GM18498 (cell line): ENCODE results near the gene KLHL41.
"Not testable (repeated sequence)": the region's sequence is repeated elsewhere in the genome, so short reads cannot be mapped to it uniquely, and the experiment has no call there.

Experiments used
- ATAC-seq: cut with Tn5 transposase; IDR thresholded peaks from one replicate; pipeline ENCODE4 v1.9.1; 2021; ENCODE audit warnings: mild to moderate bottlenecking, moderate library complexity; ENCODE audit not compliant: unreplicated experiment

KLHL41 gene

DNA sequence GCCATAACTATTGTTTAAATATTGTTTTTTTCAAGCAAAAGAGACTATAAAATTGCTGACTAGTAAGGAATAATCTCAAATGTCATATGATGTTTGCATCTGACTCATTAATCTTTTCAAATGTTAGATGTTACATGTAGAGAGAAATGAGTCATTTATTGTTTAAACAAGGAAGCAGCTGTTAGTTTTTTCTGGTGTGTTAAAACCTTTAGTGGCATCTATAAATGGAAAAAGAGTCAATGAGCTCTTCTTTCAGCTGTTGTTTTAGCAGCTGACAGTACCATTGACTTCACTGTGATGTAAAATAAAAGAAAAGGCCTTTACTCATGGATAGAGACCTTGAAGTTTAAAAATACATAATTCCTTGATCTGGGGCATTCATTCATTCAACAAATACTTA, 1.8 kb upstream of the KLHL41 start:
- ATAC-seq: no peak

DNA sequence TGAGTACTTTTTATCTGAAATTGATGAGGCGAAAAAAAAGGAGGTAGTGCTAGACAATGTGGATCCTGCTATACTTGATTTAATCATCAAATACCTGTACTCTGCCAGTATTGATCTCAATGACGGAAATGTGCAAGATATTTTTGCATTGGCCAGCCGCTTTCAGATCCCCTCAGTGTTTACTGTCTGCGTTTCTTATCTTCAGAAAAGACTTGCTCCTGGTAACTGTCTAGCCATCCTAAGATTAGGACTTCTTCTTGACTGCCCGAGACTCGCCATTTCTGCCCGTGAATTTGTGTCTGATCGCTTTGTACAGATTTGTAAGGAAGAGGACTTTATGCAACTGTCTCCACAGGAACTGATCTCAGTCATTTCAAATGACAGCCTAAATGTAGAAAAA, 453 bp downstream of the KLHL41 start:
- ATAC-seq: no peak

DNA sequence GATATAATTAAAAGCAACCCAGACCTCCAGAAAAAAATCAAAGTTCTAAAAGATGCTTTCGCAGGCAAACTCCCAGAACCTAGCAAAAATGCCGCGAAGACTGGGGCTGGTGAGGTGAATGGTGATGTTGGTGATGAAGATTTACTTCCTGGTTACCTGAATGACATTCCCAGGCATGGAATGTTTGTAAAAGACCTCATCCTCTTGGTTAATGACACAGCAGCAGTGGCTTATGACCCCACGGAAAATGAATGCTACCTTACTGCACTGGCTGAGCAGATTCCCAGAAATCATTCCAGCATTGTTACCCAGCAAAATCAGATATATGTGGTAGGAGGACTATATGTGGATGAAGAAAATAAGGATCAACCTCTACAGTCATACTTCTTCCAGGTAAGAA, 994 bp downstream of the KLHL41 start:
- no peak for ATAC-seq

DNA sequence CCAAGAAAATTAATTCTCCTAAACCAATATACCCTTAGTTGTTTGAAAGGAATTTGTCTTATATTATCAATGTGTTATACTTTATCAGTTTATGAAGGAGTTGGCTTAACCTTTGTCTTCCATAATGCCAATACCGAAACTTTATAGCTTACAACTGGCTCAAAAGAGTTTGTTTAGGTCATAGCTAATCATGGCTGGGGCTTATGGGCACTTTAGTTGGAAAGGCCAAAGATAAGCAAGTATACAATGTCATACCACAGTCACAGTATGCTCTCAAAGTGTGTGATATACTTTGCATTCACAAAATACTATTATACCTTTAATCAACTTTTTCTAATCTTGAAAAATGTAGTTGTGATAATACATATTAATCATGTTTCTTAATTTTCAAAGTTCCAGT, 2.3 kb downstream of the KLHL41 start:
- no peak for ATAC-seq

DNA sequence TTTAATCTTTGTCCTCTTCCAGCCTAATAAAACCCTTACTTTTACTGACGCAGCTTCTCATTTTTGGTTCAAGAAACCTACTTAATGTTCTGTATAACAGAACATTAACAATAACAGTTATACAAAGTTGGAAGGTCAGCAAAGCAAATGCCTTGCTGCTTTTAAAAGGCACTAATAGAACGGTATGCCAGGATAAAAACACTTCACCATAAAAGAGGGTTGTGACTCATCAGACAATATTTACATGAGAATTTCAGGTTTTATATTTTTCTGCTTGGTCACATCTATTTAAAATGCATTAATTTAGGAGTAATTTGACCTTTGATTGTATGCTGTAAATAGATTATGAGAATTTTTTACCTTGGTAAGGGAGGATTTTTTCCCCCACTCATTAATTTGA, 3.0 kb downstream of the KLHL41 start:
- ATAC-seq: no peak

DNA sequence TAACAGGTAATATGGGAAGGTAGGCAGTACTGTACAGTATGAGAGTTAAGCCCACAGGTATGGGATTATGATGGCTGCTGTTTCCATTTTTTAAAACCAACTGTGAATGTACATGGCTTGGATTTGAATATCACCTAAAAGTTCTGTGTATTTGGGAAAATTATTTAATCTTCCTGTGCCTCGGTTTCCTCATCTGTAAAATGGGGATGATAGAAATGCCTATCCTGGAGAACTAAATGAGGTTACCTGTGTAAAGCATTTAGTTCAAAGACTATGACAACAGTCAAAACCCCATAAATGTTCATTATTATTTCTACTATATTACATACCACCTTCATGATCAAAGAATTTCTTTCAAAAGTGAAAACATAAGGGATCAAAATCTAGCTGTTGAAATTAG, 3.6 kb downstream of the KLHL41 start:
- ATAC-seq: no peak

DNA sequence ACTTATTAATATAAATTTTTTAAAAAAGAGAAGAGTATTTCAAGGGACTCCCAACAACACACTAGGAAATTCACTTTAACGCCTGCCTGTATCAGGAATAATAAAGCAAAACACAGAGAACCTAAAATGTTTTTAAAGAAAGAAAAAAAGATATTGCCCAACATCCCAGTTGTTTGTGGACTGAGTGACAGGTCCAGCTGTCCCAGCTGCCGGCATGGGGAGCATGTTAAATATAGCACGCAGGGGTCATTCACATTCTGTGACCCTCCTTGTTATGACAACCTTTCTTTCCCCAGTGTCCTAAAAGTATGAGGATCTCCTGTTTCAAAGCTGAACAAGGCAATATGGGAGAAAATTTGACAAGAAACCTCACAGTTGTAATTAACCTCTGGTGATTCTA, 4.4 kb downstream of the KLHL41 start:
- ATAC-seq: no peak

DNA sequence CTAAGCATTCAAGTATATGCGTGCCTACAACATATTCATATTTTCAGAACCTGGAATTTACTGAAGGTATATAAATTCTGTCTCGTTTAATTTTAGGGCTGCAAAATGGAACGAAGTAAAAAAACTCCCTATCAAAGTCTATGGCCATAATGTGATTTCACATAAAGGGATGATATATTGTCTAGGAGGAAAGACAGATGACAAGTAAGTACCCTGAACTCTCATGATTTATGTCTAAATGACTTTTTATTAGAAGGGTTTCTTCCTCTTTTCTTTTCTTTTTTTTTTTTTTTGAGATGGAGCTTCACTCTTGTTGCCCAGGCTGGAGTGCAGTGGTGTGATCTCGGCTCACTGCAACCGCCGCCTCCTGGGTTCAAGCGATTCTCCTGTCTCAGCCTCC, 5.3 kb downstream of the KLHL41 start:
- ATAC-seq: not testable (repeated sequence)

DNA sequence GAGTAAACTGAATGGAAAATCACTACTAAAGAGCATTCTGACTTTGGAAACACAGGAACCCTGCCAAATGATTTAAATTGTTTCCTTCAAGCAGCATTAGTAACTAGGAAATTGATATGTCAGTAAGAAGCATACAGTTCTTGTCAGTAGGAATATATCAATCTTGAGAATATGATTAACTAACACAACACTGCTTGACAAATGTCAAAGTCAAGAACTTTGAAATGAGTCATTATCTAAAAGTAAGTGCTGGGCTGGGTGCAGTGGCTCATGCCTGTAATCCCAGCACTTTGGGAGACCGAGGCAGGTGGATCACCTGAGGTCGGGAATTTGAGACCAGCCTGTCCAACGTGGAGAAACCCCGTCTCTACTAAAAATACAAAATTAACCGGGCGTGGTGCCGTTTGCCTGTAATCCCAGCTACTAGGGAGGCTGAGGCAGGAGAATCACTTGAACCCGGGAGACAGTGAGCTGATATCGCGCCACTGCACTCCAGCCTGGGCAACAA, 7.0 kb downstream of the KLHL41 start:
- not testable (repeated sequence) for ATAC-seq

DNA sequence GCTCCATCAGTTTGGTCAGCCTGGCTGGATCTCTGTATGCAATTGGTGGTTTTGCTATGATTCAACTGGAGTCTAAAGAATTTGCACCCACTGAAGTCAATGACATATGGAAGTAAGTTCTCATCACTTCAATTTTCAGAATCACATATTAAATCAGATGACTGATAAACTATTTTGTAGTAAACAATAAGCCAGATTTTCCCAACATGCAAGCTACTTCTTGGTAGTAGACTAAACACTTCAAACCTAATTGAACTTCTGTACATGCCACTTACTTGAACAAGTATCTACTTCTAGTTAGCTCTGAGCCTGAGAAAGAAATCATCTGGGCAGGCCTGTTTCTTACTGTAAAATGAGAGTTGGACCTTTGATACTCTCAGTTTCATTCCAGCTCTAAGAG, 11.4 kb downstream of the KLHL41 start:
- ATAC-seq: no peak

DNA sequence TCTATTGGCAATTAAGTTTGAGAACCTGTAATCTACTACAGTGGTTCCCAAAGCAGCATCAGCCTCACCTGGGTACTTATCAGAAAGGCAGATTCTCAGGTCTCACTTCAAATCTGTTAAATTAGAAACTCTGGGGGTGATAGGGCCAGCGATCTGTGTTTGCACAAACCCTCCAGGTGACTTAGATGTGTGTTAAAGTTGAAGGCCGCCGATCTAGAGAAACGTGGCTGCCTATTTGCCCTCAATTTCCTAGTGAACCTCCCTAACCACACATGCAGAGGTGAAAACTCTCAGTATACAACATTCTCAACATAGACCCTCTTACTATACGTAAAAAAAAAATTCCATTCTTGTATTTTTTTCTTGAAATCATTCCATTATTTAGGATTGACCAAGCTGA, 14.2 kb downstream of the KLHL41 start:
- no peak for ATAC-seq

DNA sequence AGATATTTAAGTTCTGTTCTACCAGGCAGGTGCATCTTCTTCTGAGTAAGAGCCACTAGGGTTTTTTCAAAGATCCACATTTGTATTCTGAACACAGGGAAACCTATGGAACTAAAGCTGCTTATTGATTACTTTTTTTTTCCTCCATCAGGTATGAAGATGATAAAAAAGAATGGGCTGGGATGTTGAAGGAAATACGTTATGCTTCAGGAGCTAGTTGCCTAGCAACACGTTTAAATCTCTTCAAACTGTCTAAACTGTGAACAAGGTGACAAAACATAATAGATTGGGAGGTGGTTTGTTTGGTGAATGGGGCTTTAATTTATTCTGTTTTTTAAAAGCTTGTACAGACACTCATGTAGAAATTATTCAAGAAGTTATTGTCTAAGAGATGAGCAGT, 15.9 kb downstream of the KLHL41 start:
- no peak for ATAC-seq

DNA sequence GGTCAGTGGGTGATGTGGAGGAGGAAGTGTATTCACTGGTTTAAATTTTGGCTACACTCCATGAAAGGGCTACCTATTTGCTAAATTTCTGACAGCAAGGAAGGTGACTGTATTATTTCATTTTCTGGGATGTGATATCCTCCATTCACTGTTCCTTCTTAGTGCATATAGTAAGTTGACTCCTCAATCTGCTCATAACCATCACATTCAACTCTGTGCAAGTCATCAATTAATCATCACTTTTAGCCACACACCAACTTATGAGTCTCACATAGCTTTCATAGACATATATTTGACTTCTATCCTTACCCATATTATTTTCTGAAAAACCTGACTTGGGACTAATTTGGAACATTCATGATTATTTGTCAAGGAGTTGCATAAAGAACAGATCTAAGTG, 16.9 kb downstream of the KLHL41 start:
- no peak for ATAC-seq

DNA sequence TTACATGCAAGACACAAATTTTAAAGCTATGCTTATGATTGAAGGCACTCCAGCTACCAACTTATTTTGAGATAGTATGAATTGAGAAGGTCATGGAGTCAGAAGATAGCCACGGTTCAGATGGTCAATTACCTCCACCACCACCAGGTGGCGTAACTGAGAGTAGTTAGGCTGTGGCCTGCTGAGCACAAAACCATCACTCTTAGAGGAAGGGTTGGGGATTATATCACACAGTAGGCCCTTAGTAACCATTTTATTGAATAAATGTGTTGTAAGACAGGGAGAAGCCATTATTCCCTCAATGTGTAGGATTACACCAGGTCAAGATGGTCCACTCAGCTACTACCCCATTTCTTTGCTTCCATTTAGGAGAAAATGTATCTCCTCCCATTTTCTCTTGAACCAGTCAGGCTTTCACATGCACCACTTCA, 18.8 kb downstream of the KLHL41 start:
- ATAC-seq: peak; percentile 77

DNA sequence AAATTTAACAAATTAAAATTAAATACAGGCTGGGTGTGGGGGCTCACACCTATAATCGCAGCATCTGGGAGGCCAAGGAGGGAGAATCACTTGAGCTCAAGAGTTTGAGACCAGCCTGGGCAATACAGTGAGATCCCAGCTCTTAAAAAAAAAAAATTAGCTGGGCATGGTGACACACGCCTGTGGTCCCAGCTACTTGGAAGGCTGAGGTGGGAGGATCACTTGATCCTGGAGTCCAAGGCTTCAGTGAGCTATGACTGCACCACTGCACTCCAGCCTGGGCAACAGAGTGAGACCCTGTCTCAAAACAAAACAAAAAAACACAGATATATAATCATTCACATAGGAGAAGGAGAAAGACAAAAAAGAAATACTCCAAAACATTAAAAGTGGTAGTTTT, 30.0 kb downstream of the KLHL41 start:
- ATAC-seq: not testable (repeated sequence)

DNA sequence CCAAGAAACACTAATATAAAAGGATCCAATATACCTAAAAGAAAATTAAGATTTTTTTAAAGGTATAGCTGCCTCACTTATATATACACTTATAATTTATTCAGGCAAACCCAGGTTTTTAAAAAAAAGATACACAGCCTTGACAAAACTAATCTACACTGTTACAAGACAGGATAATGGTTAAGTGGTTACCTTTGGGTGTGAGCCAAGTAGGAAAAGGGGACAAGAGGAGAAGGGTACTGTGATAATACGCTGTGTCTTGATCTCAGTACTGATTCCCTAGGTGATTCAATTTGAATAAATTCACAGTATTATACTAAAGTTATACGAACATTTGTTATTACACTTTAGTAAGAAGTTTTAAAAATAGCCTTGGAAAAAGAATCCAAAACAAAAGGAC, 30.6 kb downstream of the KLHL41 start:
- ATAC-seq: no peak

DNA sequence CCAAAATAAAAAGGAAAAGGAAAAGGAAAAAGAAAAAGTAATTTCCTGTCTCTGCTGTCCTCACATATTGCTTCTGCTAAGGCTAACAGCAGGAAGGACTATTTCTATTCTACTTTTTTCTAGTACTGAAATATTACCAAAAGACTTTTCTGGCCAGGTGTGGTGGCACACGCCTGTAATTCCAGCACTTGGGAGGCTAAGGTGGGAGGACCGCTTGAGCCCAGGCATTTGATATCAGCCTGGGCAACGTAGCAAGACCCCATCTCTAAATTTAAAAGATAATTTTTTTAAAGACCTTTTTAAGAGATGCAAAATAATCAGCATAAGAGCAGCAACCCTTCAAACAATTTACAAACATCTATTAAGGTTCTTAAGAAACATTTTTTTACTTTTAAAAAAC, 32.9 kb downstream of the KLHL41 start:
- ATAC-seq: no peak

DNA sequence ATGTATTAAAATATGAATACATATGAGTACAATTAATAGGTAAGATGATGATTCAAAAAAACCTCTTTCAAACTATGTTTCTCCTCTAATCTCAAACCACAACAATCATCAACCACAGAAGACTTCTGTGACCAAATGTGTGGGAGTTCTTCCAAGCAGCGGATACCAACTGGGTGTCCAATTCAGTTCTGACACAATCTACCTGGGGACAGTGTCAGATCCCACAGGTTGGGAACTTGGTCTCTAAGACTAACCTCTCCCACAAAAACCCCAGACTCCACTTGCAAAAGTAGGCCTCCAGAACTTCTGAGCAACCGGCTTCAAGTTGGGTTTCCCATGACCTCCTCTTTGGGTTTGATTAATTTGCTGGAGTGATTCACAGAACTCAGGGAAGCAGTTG, 37.3 kb downstream of the KLHL41 start:
- ATAC-seq: no peak

DNA sequence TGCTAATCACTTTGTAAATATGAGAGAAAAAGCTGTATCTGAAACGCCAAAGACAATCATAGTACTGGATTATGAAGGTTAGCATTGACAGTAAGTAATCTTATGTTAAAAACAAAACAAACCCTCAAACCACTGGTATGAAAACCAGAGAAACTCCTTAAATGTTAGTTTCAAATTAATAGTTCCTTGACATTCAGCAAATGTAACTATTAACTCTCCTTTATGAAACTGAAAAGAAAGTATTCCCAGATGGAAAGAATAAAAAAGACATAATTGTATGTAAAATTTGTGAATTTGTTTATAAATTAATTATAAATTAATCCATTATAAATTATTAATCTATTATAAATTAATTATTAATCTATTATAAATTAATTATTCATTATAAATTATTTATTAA, 51.9 kb downstream of the KLHL41 start:
- ATAC-seq: no peak

DNA sequence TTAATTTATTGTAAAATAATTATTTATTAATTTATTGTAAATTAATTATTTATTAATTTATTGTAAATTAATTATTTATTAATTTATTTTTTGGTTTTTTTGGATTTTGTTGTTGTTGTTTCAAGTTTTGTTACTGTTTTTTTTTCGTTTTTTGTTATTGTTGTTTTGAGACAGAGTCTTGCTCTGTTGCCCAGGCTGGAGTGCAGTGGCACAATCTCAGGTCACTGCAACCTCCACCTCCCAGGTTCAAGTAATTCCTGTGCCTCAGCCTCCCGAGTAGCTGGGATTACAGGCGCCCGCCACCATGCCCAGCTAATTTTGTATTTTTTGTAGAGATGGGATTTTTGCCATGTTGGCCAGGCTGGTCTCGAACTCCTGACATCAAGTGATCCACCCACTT, 52.6 kb downstream of the KLHL41 start:
- not testable (repeated sequence) for ATAC-seq

DNA sequence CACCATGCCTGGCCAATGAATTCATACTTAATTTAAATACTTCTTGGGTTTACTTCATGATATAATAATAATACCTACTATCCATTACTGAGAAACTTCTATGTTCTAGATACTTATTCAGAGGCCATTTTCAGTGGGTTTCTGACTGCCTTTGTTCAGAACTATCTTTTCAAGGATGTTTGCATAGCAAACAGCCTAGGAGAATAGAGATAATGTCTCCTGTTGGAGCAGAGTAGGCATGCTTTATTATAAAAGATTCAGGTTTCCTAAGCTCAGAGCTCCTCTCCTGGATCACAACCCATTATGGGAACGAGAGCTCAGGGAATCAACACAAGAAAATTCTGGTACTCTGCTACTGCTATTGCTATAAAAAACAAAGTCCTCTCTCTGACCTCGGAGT, 53.0 kb downstream of the KLHL41 start:
- ATAC-seq: no peak

DNA sequence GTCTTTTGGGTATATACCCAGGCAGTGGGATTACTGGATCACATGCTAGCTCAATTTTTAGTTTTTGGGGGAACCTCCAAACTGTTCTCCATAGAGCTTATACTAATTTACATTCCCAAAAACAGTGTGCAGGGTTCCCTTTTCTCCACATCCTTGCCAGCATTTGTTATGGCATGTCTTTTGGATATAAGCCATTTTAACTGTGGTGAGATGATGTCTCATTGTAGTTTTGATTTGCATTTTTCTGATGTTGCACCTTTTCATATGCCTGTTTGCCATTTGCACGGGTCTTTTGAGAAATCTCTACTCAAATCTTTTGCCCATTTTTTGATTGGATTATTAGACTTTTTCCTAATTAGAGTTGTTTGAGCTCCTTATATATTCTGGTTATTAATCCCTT, 56.2 kb downstream of the KLHL41 start:
- no peak for ATAC-seq

DNA sequence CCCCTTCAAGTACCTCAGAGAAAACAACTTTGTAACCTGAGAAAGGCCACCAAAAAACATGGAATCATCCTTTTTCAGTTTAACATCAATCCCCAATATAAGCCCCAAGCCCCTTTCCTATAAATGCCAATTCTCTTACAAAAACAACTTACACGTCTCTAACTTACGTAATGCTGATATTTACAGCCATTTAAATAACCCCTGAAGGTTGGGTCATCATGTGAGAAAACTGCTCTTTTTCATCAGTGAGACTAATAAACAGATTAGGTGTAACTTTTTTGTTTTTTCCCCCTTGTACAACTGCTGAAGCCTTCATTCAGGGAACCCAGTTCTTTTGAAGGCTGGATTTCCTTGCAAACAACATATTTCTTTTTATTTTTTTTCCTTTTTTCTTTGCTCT, 60.4 kb downstream of the KLHL41 start:
- no peak for ATAC-seq

DNA sequence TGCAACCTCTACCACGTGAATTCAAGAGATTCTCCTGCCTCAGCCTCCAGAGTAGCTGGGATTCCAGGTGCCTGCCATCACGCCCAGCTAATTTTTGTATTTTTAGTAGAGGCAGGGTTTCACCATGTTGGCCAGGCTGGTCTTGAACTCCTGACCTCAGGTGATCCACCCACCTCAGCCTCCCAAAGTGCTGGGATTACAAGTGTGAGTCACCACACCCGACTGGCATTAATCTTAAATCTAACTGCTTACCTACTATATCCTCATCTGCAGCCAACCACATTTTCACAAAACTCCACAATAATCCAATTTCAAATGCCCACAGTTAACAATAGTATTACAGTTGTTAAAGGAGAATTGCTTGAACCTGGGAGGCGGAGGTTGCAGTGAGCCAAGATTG, 61.2 kb downstream of the KLHL41 start:
- ATAC-seq: not testable (repeated sequence)
